Activated naive CD4-positive, alpha-beta T cell (primary cell): ENCODE results near the gene EXOSC3.
"Not testable (repeated sequence)": the region's sequence is repeated elsewhere in the genome, so short reads cannot be mapped to it uniquely, and the experiment has no call there.

Experiments
- DNase-seq, 4 experiments: peaks; one replicate each; lab custom pipeline; 2025; lab: John Stamatoyannopoulos, UW

Gene EXOSC3

GRCh38 chr9:37784616-37785483, at the start of gene EXOSC3:
Gene EXOSC3 (minus strand): TSS chr9:37785064. CDS start chr9:37785044, 20 bp downstream.
- DNase-seq, result peak; percentile 59 to 77 (median 68)

- no peak for DNase-seq
Observed at GRCh38 chr9:37827483-37828165, 42.8 kb upstream of the EXOSC3 start.

GRCh38 chr9:37825174-37825573, 40.3 kb upstream of the EXOSC3 start:
- not testable (repeated sequence) for DNase-seq

GRCh38 chr9:37820142-37820541, 35.3 kb upstream of the EXOSC3 start:
- no peak for DNase-seq

- no peak for DNase-seq
Observed at GRCh38 chr9:37818849-37819248, 34.0 kb upstream of the EXOSC3 start.

GRCh38 chr9:37812773-37813379, 28.0 kb upstream of the EXOSC3 start:
- DNase-seq, result no peak

GRCh38 chr9:37811906-37812476, 27.1 kb upstream of the EXOSC3 start:
- DNase-seq, result no peak

- DNase-seq, result not testable (repeated sequence)
Observed at GRCh38 chr9:37809676-37810075, 24.8 kb upstream of the EXOSC3 start.

GRCh38 chr9:37806271-37806670, 21.4 kb upstream of the EXOSC3 start:
- DNase-seq, result no peak

GRCh38 chr9:37801959-37802711, 17.3 kb upstream of the EXOSC3 start:
- DNase-seq, result no peak

- DNase-seq, result no peak
Observed at GRCh38 chr9:37801287-37801850, 16.5 kb upstream of the EXOSC3 start.

- peak; percentile 80 to 83 (median 81) for DNase-seq
Observed at GRCh38 chr9:37800631-37801286, 15.9 kb upstream of the EXOSC3 start, which contains the start of gene DCAF10. Gene DCAF10 (plus strand): TSS chr9:37800797. CDS start chr9:37800867, 70 bp downstream.

- no peak for DNase-seq
Observed at GRCh38 chr9:37798677-37799076, 13.8 kb upstream of the EXOSC3 start.

GRCh38 chr9:37796232-37796631, 11.4 kb upstream of the EXOSC3 start:
- DNase-seq, result no peak

GRCh38 chr9:37792122-37792521, 7.3 kb upstream of the EXOSC3 start:
- DNase-seq, result no peak

- no peak for DNase-seq
Observed at GRCh38 chr9:37790096-37790495, 5.2 kb upstream of the EXOSC3 start.

GRCh38 chr9:37788332-37788731, 3.5 kb upstream of the EXOSC3 start:
- no peak for DNase-seq

- DNase-seq, result no peak
Observed at GRCh38 chr9:37787059-37787458, 2.2 kb upstream of the EXOSC3 start.

GRCh38 chr9:37784291-37784615, 611 bp downstream of the EXOSC3 start:
- DNase-seq, result no peak

GRCh38 chr9:37778534-37778933, 6.3 kb downstream of the EXOSC3 start:
- no peak for DNase-seq

- no peak for DNase-seq
Observed at GRCh38 chr9:37776328-37776727, 8.5 kb downstream of the EXOSC3 start.
